HG03103 (cell line): ENCODE measurements around the gene AKR1C1.
"Not testable (repeated sequence)": the region's sequence is repeated elsewhere in the genome, so short reads cannot be mapped to it uniquely, and the experiment has no call there.

Source experiments
- ATAC-seq: cut with Tn5 transposase; IDR thresholded peaks from one replicate; pipeline ENCODE4 v1.9.1; 2021; ENCODE audit warnings: low read depth; ENCODE audit not compliant: unreplicated experiment

Gene AKR1C1

DNA sequence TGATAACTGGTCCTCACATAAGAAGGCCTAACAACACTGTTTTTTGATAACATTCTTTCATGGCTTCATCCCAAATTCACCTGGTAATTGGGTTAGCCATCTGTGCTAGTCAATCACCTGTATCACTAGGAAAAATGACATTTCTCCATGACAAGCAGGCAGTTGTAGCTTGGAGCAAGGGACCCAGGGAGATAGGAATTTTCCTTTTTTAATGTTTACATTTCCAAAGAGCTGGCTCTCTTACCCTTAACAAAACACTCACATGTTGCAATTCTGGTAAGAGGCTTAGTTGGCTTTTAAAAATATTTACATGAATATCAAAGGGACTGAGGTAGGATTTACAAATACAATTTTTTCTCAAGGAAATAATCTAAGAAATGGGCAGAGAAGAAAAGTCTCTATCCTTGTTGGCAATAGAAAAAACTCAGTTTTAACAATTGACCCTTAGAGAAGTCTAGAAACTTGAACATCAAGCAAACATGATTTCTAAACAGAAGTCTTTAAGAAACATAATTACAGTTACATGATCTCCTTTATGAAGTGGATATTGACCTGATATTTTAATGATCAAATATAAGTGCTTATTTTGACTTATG lies 16.1 kb upstream of the AKR1C1 start:
- ATAC-seq = no peak

DNA sequence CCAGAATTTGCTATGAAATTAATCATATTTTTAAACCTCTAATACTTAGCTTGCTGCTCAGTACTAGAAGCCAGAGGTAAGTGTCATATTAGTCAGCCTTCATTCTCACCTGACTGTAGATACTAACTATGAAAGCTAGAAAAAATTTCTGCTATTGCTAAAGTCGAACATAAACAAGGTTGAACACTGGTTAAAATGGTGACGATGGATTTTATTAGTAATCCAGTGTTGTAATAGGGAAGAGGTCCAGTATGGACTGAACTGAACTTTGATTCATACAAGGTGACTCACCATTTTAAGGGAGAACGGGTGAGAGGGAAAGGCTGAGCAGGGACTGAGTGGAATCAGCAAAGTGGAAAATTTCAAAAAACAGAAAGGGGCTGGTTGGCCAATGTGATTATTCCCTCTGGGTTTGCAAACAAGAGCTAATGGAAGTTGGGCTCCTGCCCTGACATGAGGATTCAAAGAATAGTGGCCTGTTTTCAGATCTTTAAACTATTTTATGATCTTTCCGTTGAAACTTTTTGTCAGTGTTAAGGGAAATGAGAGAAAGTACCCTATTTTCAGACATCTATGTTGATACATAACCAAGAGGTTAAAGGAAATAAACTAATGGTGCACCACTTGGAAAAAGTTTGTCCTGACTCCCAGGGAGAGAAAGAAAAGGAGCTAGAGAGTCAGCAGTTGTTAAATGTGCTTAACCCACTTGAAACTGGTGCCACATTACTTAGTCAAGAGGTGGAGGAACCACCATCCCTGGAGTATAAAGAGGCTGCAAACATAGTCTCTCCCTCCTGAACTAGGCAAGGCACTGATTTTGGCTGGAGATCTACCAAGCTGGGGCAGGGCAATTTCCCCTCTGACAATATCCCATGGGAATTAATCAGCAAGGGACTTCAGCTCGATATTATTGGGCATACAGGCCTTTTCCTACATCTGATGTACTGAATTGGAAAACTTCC lies 15.3 kb upstream of the AKR1C1 start:
- ATAC-seq = no peak

DNA sequence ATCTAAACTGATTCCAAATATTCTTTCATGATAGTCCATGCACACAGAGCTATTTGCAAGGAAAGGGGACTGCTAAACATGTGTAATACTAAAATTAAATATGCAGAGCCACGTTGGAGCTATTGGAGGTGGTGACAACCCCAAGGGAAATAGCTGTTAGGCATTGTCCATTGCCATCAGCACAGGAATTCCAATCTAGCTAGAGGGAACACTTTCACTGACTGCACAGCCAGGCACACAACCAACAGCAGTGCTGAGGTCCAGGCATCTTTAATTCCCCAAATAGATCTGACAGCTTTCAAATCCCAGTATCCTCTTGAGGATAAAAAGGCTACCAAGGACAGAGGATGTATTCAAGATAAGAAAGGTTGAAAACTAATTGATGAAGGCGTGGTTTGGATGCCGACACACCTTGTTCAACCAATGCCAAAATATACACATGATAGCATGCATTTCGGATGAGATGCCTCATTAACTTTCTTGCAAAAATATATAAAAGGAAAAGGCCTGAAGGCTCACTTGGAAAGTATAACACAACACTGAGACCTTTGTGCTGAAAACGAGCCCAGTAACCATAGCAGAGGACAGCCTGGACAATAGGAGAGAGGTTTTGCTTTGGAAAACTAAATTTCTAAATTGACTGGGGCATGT lies 11.6 kb upstream of the AKR1C1 start:
- not testable (repeated sequence) for ATAC-seq

DNA sequence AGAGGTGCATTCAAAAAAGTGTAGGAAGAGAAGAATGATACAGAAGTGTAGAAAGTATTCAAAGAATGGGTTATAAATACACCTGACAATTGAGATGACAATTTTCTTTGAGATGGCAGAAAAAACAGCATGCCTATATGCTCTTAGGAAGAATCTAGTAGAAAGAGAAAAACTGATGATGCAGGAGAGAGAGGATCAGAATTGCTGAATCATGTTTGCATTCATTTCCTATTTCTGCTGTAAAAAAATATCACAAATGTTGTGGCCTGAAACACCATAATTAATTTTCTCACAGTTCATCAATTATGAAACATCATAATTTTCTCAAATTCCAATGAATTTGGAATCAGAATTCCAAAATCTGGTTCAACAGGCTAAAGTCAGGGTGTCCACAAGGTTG lies 9.8 kb upstream of the AKR1C1 start:
- ATAC-seq = no peak

DNA sequence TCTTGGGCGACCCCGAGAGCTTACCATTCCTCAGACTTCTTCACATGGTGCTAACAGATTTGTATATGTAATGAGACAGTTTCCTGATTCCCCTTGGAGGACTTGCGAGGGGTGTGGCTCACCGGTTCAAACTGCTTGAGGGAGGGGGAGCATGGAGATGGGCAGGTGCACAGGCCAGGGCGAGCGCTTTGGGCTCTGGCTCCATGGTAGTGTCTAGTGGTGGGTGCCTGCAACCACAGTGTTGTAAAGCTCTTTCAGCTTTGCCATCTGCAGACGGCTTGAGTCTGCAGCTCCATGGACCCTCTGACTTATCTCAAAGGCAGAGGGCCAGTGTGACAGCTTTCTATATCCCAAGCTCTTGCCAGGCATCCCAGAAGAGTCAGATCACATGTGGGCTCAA lies 7.1 kb upstream of the AKR1C1 start:
- not testable (repeated sequence) for ATAC-seq

DNA sequence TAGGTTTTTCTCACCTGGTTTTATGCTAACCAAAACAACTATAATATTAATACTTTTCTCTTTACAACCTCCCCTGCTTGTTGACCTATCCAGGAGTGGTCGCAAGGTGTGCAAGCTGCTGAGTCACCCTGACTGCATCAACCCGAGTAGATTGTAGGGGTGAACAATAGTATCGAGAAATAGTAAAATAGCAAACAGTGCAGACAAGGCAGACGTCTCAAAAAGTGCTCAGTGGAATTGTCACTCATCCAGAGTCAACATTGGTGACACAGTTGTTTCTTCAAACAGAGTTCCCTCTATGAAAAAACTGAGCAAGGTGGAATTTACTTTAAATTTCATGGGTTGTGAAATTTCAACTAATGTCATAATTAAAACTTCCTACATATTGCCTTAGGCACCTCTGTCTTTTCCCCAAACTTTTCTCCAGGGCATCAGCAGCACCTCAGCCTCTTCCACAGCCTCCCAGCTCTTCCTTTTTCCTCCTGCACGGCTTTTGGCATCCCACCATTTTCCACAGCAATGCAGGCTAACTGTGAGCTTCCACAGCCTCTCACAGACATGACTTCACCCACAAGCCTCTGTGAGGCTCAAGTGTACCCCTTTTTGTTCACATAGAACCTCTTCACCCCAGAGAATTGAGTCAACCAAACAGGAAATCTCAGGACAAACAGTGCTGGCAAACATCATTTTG lies 6.1 kb upstream of the AKR1C1 start:
- not testable (repeated sequence) for ATAC-seq

DNA sequence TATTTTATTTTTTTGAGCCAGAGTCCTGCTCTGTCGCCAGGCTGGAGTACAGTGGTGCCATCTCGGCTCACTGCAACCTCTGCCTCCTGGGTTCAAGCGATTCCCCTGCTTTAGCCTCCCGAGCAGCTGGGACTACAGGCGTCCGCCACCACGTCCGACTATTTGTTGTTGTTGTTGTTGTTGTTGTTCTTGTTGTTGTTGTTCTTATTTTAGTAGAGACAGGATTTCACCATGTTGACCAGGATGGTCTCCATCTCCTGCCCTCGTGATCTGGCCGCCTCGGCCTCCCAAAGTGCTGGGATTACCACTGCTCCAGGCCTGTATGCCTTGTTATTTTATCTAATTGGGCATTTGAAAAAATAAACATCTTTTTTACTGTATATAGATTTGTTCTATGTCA lies 1.7 kb upstream of the AKR1C1 start:
- ATAC-seq = not testable (repeated sequence)

DNA sequence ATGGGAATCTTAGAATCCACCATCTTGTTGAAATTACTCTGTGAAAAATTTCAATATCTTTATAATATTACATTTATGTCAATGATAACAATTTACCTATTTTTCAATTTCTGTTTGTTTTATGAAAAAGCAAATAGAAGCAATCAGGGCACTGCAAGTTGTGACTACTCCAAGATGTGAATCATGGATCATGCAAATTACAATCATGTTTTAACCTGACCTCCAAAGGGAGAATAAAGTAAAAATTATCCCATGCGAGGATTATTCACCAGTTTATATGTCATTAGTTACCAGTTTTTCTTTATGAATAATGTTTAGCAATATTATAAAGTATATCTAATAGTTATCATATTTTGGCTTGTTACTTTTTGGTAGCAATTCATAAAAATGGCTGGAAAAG lies 907 bp upstream of the AKR1C1 start:
- not testable (repeated sequence) for ATAC-seq

DNA sequence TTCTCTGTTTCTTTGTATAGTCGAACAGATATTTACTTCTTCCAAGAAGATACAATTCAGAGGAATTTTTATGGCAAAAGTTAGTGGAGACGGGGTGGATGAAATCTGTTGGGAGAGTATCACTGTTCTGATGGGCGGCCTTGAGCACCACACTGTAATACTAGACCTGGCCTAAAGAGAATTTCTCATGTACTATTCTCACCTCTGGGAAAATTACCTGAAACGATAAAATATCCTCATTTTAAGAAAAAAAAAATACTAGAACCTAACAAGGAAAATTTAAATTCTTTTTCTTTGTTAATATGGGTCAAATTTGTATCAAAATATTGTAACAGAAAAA lies 570 bp downstream of the AKR1C1 start:
- not testable (repeated sequence) for ATAC-seq

DNA sequence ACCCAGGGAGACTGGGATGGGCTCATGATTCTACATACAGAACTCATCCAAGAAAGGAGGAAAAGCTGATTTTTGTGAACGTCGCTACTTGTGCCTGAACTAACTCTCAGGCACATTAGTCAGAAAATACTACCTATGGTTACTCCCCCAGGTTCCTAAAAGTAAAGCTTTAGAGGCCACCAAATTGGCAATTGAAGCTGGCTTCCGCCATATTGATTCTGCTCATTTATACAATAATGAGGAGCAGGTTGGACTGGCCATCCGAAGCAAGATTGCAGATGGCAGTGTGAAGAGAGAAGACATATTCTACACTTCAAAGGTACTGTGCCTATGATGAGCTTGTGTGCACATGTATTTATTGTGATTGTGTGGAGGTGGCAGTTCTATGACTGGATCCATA lies 2.5 kb downstream of the AKR1C1 start:
- not testable (repeated sequence) for ATAC-seq

DNA sequence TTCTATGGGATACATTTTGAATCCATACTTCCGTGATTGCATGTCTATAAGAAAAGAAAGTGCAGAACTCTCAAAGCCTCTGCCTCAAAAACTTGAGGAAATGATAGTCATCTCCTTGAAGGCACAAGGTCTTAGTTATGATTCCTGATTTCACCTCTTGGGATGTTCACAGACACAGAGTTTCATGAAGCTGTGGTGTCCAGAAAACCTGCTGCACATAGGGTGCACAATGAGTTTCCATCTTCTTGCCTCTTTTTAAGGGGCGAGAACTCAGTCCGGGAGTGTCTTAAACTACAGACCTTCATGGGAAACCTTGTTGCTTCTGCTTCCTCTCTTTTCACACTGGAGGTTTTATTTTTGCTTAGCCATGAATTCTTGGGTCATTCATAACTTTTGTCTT lies 4.0 kb downstream of the AKR1C1 start:
- ATAC-seq = not testable (repeated sequence)

DNA sequence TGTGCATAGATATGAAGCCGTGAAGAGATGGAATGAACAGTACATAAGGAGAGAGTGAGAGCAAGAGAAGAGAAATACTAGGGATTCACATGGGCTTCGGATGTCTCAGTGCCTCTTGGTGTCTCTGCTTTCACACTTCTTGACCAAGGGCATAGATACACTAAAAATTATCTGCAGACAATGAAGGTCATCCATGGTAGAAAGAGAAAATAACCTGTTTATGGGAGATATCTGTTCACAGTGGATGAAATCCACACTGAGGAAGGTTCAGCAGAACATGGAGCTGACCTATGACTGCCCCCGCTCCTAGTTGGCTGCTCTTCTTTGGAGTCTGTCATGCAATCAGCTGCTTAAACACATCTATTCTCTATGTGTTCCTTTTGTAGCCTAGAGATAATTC lies 6.1 kb downstream of the AKR1C1 start:
- ATAC-seq = not testable (repeated sequence)

DNA sequence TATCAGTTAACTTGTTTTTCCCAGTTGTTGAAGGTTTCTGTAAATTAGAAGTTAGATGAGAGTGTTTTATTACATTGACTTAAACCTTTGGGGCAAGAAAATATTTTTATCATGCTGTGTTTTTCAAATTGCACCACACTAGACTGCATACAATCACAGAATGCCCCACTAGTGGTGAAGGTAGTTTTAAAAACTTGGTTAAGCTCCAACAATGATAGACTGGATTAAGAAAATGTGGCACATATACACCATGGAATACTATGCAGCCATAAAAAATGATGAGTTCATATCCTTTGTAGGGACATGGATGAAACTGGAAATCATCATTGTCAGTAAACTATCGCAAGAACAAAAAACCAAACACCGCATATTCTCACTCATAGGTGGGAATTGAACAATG lies 7.1 kb downstream of the AKR1C1 start:
- ATAC-seq = not testable (repeated sequence)

DNA sequence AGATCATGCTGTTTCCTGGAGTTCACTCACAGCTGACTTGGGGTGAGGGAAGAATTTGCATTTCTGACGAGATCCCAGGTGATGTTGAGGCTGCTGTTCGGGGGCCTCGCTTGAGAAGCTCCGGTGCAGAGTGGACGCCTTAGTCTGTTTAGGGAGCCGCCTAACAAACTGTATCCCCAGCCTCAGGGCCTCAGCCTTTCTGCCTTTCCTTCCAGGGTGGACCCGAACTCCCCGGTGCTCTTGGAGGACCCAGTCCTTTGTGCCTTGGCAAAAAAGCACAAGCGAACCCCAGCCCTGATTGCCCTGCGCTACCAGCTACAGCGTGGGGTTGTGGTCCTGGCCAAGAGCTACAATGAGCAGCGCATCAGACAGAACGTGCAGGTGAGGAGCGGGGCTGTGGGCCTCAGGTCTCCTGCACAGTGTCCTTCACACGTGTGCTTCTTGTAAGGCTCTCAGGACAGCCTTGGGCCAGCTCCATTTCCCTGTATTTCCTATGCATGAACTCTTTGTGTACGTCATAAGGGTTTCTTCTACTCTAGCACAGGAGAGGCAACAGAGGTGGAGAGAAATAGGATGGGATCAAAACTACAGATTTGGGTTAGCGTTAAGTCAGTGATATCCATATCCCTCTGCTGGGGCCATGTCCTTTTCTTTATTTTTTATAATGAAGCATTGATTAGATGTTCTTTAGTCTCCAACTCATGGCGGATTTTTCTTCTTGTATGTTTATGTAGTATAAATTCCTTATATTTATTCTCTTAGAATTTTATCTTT lies 9.3 kb downstream of the AKR1C1 start:
- not testable (repeated sequence) for ATAC-seq

DNA sequence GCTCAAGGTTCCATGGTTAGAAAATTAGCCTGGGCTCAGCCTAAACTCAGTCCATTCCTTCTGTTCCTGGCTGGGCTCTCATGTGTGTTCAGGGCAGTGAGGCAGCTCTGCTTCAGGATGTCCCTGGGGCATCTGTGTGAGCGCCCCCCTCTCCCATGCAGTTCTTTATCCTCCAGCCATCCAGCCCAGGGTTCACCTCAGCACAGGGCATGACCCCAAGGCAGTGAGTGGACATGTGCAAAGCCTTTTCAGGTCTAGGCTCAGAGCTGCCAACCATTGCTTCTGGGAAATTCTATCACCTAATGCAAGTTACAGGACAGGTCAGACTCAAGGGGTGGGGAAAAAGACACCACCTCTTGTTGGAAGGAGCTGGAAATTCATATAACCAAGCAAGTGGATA lies 10.1 kb downstream of the AKR1C1 start:
- not testable (repeated sequence) for ATAC-seq

DNA sequence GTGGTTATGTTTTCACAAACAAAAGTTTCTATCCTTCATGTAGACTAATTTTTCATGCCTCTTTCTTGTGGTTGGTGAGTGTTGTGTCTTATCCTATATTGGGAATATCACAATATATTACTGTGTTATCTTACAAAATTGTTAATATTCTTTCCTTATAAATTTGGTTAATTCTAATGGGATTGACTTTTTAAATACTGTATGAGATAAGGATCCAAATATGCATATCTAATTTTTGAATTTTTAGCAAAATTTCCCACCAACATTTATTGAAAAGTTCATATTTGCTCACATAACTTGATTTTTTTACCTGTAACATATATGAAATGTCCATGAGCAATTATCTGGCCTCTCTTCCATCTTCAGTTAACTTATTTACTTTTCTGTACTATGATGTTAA lies 11.2 kb downstream of the AKR1C1 start:
- not testable (repeated sequence) for ATAC-seq

DNA sequence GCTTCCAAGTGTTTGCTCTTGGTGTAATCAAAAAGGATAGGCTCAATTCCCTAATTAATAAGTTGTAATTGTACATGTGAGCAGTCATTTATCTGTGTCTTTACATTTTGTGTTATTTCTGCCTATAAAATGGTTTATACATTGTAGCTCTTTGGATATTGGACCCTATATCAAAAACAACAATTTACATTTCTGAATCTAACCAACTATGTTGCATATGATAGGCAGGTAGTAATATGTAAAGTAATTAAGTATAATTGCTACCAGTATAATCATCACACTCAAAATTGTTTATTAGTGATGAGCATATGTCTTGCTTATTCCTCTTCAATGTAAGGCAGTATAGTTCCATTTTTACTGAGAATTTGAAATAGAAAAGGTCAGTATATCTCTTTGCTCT lies 13.8 kb downstream of the AKR1C1 start:
- ATAC-seq = no peak

DNA sequence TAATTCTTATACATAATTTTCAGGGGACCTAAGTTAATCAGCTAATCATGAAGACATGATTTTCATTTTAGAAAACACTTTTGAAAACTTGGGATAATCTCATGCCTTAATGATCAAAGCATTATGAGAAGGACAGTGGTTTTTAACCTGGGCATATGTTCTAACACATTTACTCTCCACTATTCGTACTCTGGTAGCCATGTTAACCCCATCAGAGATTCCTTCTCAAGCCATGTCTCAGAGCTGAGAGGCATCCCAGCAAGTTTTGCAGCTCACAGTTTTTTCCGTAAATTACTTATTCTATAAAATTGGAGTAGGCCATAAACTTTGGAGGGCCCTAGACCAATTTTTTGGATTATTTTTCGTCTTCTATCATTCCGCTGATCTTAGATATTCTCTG lies 15.7 kb downstream of the AKR1C1 start:
- ATAC-seq = no peak

DNA sequence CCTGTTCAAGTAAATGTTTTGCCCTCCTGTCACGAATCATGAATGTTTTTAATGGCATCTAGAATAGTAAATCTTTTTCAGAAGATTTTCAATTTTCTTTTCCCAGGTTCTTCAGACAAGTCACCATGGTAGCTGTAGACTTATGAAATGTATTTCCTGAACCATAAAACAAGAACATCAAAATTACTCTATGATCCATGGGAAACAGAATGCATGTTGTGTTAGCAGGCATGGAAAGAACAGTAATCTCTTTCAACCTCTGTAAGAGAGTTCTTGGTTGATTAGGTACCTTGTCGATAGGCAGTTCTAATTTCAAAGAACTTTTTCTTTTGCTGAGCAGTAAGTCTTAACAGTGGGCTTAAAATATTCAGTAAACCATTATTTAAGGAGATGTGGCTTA lies 17.6 kb downstream of the AKR1C1 start:
- ATAC-seq = no peak
